ES-I3 (cell line): ENCODE results near the gene HLA-A.
"Not testable (repeated sequence)": the region's sequence is repeated elsewhere in the genome, so short reads cannot be mapped to it uniquely, and the experiment has no call there.

ENCODE experiments used
- H3K36me3 ChIP-seq: 2 replicates; pipeline ENCODE4 v1.6.1; 2013; ENCODE audit warnings: mild to moderate bottlenecking, low read length, control low read depth, moderate library complexity; ENCODE audit not compliant: insufficient read depth
- H3K4me1 ChIP-seq: 2 replicates; pipeline ENCODE4 v1.6.1; 2013; ENCODE audit warnings: mild to moderate bottlenecking, control low read depth, low read length; ENCODE audit not compliant: insufficient read depth
- H3K9ac ChIP-seq: 2 replicates; pipeline ENCODE4 v1.6.1; 2013; ENCODE audit warnings: low read depth, mild to moderate bottlenecking, low read length, moderate library complexity
- H3K9me3 ChIP-seq: 2 replicates; pipeline ENCODE4 v1.6.1; 2013; ENCODE audit warnings: mild to moderate bottlenecking, low read length, moderate library complexity; ENCODE audit not compliant: control insufficient read depth, insufficient read depth

Gene HLA-A

GRCh38 chr6:29925321-29925720, 17.0 kb upstream of the HLA-A start:
- Histone ChIP-seq H3K9ac (no peak overlapping the region), H3K36me3 (no peaks in the 10 kb centered on the region), H3K4me1 (no peaks in the 10 kb centered on the region), H3K9me3 (no peaks in the 10 kb centered on the region)

- no peaks in the 10 kb centered on the region for H3K9me3 ChIP-seq
- H3K9ac ChIP-seq = no peak overlapping the region; the same call in 1 of the 2 replicates
- H3K36me3 ChIP-seq = no peaks in the 10 kb centered on the region
- no peaks in the 10 kb centered on the region for H3K4me1 ChIP-seq
These were observed 16.5 kb upstream of the HLA-A start for GRCh38 chr6:29925727-29926412.

DNA sequence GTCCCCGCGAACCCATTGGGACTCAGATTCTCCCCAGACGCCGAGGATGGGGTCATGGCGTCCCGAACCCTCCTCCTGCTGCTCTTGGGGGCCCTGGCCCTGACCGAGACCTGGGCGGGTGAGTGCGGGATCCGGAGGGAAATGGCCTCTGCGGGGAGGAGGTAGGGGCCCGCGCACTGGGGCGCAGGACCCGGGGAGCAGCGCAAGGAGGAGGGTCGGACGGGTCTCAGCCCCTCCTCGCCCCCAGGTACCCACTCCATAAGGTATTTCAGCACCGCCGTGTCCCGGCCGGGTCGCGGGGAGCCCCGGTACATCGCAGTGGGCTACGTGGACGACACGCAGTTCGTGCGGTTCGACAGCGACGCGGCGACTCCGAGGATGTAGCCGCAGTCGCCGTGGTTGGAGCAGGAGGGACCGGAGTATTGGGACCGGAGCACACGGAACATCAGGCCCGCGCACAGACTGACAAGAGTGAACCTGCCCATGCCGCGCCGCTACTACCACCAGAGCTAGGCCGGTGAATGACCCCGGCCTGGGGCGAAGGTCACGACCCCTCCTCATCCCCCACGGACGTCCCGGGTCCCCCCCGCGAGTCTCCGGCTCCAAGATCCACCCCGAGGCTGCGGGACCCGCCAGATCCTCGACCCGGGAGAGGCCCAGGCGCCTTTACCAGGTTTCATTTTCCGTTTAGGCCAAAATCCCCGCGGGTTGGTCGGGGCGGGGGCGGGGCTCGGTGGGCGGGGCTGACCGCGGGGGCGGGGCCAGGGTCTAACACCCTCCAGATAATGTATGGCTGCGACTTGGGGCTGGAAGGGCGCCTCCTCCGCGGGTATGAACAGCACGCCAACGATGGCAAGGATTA, 15.7 kb upstream of the HLA-A start:
- Histone ChIP-seq H3K36me3 (no peaks in the 10 kb centered on the region), H3K4me1 (no peaks in the 10 kb centered on the region), H3K9me3 (no peaks in the 10 kb centered on the region), H3K9ac (peak overlapping the region; percentile 33; the same call in 1 of the 2 replicates)

GRCh38 chr6:29927275-29927569, 15.1 kb upstream of the HLA-A start:
- Histone ChIP-seq H3K9ac (no peak overlapping the region; the same call in 1 of the 2 replicates), H3K36me3 (no peaks in the 10 kb centered on the region), H3K9me3 (no peaks in the 10 kb centered on the region), H3K4me1 (no peaks in the 10 kb centered on the region)

DNA sequence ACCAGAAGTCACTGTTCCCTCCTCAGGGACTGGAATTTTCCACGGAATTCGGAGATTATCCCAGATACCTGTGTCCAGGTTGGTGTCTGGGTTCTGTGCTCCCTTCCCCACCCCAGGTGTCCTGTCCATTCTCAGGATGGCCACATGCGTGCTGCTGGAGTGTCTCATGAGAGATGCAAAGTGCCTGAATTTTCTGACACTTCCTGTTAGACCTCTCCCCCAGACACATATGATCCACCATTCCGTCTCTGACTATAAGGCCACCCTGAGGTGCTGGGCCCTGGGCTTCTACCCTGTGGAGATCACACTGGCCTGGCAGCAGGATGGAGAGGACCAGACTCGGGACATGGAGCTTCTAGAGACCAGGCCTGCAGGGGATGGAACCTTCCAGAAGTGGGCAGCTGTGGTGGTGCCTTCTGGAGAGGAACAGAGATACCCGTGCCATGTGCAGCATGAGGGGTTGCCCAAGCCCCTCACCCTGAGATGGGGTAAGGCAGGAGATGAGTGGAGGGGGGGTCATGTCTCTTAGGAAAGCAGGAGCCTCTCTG, 14.4 kb upstream of the HLA-A start:
- H3K9ac ChIP-seq = no peak overlapping the region
- no peaks in the 10 kb centered on the region for H3K36me3 ChIP-seq
- H3K4me1 ChIP-seq = no peaks in the 10 kb centered on the region
- no peaks in the 10 kb centered on the region for H3K9me3 ChIP-seq

- H3K4me1 ChIP-seq, H3K9ac ChIP-seq, H3K9me3 ChIP-seq, H3K36me3 ChIP-seq: not testable (repeated sequence)
These were observed 12.3 kb upstream of the HLA-A start for GRCh38 chr6:29930047-29930446.

- no peaks in the 10 kb centered on the region for H3K9me3 ChIP-seq
- no peaks in the 10 kb centered on the region for H3K36me3 ChIP-seq
- no peak overlapping the region for H3K9ac ChIP-seq
- no peaks in the 10 kb centered on the region for H3K4me1 ChIP-seq
These were observed 8.4 kb upstream of the HLA-A start for GRCh38 chr6:29933955-29934354.

GRCh38 chr6:29935273-29935955, 6.9 kb upstream of the HLA-A start:
- Histone ChIP-seq H3K36me3 (no peaks in the 10 kb centered on the region), H3K9me3 (no peaks in the 10 kb centered on the region), H3K4me1 (no peaks in the 10 kb centered on the region), H3K9ac (no peak overlapping the region)

DNA sequence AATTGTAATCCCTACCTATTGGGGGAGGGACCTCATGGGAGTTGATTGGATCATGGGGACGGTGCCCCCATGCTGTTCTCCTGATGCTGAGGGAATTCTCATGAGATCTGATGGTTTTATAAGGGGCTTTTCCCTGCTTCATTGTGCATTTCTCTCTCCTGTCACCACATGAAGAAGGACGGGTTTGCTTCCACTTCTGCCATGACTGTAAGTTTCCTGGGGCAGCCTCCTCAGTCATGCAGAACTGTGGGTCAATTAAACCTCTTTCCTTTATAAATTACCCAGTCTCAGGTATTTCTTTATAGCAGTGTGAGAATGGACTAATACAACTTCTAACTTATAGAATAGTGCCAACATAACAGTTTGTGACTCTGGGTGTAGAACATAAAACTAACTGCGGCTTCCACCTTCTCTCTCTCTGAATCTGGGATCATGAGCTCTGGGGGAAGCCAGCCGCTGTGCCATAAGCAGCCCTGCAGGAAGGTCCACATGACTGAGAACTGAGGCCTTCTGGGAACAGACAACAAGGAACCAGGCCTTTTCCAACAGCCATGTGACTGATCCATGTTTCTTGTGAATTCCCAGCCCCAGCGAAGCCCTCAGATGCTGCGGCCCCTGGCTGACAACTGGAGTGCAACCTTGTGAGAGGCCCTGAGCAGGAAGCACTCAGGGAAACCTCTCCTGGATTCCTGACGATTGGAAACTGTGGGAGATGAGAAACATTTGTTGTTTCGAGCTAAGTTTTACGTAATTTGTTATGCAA, 3.4 kb upstream of the HLA-A start:
- no peak overlapping the region for H3K9ac ChIP-seq
- H3K9me3 ChIP-seq = no peaks in the 10 kb centered on the region
- no peaks in the 10 kb centered on the region for H3K4me1 ChIP-seq
- no peaks in the 10 kb centered on the region for H3K36me3 ChIP-seq

DNA sequence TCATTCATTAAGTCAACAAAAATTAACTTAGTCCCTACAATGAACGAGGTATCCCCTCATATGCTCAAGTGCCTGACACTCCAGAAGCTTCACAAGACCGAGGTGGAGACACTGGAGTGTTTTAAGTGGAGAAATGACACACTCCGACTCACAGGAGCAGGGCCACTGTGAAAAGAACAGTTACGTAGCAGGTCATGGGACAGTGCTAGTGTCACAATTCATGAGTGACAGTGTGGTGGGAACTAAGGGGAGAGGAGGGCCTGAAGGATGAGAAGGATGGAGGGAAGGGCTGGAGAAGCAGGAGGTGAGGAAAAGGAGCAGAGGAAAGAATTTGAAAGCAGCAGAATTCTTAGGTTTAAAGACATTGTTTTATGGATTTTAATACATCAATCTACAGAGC, 1.3 kb upstream of the HLA-A start:
- no peak overlapping the region for H3K9ac ChIP-seq
- H3K4me1 ChIP-seq = no peaks in the 10 kb centered on the region
- no peaks in the 10 kb centered on the region for H3K9me3 ChIP-seq
- peaks cover 13% of the 10 kb centered on the region for H3K36me3 ChIP-seq

DNA sequence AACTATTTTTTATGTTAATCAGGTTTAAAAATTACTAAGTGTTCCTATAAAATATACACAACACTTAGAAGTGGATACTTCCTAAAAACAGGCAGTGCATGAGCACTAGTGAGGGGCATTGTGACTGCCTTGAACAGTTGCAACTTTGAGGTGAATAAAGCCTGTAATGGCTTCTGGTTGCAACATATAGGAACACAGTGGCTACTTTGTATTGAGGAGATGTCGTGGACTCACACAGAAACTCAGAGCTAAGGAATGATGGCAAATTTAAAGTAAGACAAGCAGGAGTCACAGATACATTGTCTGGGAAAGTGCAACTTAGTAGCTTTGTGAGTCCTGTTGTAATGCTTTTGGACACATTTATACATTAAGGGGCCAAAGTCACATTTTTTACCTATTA, 861 bp upstream of the HLA-A start:
- Histone ChIP-seq H3K9ac (peak overlapping the region; percentile 64; the same call in 1 of the 2 replicates), H3K4me1 (no peaks in the 10 kb centered on the region), H3K9me3 (no peaks in the 10 kb centered on the region), H3K36me3 (peaks cover 14% of the 10 kb centered on the region)

DNA sequence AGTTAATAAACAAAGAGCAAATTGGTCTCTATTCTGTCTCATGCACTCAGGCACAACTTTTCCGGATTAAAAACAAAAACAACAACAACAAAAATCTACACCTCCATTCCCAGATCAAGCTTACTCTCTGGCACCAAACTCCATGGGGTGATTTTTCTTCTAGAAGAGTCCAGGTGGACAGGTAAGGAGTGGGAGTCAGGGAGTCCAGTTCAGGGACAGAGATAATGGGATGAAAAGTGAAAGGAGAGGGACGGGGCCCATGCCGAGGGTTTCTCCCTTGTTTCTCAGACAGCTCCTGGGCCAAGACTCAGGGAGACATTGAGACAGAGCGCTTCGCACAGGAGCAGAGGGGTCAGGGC, 437 bp upstream of the HLA-A start:
- Histone ChIP-seq H3K9ac (peak overlapping the region; percentile 64; the same call in 1 of the 2 replicates), H3K4me1 (no peaks in the 10 kb centered on the region)

DNA sequence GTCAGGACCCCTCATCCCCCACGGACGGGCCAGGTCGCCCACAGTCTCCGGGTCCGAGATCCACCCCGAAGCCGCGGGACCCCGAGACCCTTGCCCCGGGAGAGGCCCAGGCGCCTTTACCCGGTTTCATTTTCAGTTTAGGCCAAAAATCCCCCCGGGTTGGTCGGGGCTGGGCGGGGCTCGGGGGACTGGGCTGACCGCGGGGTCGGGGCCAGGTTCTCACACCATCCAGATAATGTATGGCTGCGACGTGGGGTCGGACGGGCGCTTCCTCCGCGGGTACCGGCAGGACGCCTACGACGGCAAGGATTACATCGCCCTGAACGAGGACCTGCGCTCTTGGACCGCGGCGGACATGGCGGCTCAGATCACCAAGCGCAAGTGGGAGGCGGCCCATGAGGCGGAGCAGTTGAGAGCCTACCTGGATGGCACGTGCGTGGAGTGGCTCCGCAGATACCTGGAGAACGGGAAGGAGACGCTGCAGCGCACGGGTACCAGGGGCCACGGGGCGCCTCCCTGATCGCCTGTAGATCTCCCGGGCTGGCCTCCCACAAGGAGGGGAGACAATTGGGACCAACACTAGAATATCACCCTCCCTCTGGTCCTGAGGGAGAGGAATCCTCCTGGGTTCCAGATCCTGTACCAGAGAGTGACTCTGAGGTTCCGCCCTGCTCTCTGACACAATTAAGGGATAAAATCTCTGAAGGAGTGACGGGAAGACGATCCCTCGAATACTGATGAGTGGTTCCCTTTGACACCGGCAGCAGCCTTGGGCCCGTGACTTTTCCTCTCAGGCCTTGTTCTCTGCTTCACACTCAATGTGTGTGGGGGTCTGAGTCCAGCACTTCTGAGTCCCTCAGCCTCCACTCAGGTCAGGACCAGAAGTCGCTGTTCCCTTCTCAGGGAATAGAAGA, 978 bp downstream of the HLA-A start:
- Histone ChIP-seq H3K4me1 (no peaks in the 10 kb centered on the region), H3K36me3 (peaks cover 14% of the 10 kb centered on the region), H3K9ac (peak overlapping the region; percentile 64), H3K9me3 (no peaks in the 10 kb centered on the region)

More for the DNA sequence above, 437 bp upstream of the HLA-A start:
- Histone ChIP-seq H3K36me3 (peaks cover 14% of the 10 kb centered on the region), H3K9me3 (no peaks in the 10 kb centered on the region)
